Epithelial cell of prostate (primary cell): ENCODE results near the gene MSH3.
"Not testable (repeated sequence)": the region's sequence is repeated elsewhere in the genome, so short reads cannot be mapped to it uniquely, and the experiment has no call there.

Source experiments
- DNase-seq: peaks from one replicate; pipeline ENCODE4 v3.0.0-alpha.2; 2011; ENCODE audit warnings: low read depth, low spot score
- H3K27ac ChIP-seq: fragments of 450-650 bp; 2 replicates; pipeline ENCODE4 v1.5.1; 2017; ENCODE audit warnings: mild to moderate bottlenecking

MSH3 gene

DNA sequence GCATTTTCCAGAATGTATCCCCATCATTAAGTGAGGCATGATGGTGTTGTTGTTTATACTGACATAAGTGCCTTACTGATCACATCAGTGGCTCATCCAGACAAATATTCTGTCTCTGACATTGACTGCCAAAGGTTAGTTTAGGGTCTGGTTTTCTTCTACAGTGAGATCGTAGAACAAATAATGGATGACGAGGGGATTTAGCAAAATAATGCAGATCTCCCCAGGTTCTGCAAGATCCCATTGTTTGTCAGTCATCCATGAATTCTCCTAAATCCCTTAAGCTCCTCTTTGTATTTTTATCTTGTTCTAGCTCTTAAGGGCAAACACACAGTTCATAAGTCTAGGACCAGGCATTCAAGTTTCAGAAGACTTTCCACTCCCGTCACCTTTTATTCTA lies 93.5 kb downstream of the MSH3 start:
- no peak for DNase-seq
- no peak overlapping the region for H3K27ac ChIP-seq

DNA sequence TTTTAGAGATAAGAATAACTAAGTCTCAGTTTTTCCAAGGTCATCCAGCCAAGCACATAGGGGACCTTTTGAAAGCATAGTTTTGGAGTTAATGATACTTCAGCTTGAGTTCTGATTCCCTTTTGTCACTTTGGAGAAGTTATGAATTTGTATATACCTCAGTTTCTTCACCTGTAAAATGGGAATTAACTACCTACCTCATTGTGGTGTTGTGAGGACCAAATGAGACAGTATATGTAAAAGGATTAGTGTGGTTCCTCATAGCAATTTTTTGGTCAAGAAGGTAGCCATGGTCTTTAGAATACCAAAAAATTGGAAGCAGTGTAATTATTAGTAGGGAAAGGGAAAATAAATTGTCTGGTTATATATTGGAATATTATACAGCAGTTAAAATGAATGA lies 98.0 kb downstream of the MSH3 start:
- DNase-seq = no peak
- H3K27ac ChIP-seq = no peak overlapping the region

DNA sequence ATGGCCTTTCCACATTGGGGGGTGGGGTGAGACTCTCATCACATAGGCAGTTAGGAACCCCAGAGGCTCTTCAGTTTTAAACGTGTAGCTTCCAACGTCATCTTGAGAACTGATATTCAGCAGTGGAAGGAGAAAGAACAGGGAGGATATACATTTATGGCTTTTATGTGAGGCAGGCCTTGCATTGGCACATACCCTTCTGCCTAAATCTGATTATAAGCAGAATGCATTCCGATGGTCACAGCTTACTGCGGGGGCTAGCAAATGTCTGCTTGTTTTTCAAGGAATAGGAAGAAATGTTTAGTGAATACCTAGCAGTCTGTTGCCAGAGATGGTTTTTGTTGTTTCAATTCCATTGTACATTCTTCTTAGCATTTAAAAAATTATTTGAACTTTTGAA lies 99.3 kb downstream of the MSH3 start:
- no peak for DNase-seq
- H3K27ac ChIP-seq = no peak overlapping the region

- no peak overlapping the region for H3K27ac ChIP-seq
- DNase-seq = no peak
These were observed 100.4 kb downstream of the MSH3 start for GRCh38 chr5:80754900-80755299.

GRCh38 chr5:80755626-80756025 lies 101.2 kb downstream of the MSH3 start:
- DNase-seq = no peak
- no peak overlapping the region for H3K27ac ChIP-seq

DNA sequence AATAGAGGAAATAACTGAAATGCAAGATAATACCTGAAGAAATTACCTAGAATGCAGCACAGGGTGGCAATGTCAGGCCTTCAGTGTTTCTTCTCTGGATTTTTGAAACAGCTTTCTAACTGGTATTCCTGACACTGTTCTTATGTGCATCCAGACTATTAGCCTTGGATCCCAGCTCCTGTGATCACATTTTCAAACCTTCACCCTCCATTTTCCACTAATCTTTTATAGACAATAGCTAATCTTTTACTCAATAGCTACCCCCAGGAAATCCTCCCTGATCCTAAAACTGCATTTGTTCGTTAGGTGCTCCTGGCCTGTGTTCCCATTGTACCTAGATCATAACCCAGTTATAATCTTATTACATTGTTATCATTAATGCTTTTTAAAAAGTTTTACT lies 101.8 kb downstream of the MSH3 start:
- no peak overlapping the region for H3K27ac ChIP-seq
- DNase-seq = no peak

DNA sequence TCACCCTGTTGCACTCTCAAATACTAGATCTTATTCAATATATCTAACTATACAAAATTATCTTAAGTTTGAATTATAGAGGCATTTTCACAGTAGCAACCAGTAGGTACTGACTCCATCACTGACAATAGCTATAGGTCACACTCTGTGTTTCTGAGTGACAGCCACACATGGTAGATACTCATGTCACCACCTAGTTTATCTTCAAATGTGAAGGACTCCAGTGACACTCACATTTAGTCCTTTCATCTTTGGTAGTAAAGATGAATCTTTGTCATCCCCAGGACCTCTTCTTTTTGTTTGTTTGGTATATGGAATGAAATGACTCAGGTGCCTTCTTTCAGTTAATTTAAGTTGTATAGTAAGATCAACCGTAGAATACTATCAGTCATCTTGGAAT lies 102.8 kb downstream of the MSH3 start:
- no peak overlapping the region for H3K27ac ChIP-seq
- no peak for DNase-seq

- no peak for DNase-seq
- no peak overlapping the region for H3K27ac ChIP-seq
These were observed 105.6 kb downstream of the MSH3 start for GRCh38 chr5:80759866-80760577.

DNA sequence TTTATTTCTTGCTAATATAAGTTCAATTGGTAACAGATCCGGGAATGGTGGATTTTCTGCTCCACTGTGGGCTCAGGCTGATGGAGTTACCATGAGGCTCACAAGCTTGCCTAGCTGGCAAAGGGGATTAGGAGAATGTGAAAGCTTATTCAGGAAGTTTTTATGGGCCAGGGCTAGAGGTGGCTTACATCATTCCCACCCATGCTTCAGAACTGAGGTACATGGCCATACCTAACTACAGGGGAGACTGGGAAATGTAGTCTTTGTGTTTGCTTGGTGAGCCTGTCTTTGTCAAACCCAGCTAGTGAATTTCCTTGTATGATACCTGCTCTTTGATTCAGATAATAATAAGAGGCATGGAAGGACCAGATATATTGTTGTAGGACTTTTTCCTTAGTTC lies 106.2 kb downstream of the MSH3 start:
- H3K27ac ChIP-seq = no peak overlapping the region
- no peak for DNase-seq

- no peak for DNase-seq
- no peak overlapping the region for H3K27ac ChIP-seq
These were observed 106.7 kb downstream of the MSH3 start for GRCh38 chr5:80761176-80761575.

GRCh38 chr5:80761966-80762365 lies 107.5 kb downstream of the MSH3 start:
- no peak overlapping the region for H3K27ac ChIP-seq
- no peak for DNase-seq

DNA sequence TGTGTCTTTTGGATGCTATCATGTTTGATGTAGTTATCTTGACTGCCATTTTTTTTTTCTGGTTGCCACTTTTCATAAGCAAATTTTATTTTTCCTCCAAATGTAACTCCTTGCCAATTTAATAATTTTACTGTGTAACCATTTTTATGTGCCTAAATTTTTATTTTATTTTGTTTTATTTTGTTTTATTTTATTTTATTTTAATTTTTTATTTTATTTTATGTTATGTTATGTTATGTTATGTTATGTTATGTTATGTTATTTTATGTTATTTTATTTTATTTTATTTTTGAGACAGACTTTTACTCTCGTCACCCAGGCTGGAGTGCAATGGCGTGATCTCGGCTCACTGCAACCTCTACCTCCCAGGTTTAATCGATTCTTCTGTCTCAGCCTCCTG lies 108.1 kb downstream of the MSH3 start:
- DNase-seq = no peak
- no peak overlapping the region for H3K27ac ChIP-seq

GRCh38 chr5:80763211-80763610 lies 108.8 kb downstream of the MSH3 start:
- DNase-seq = no peak
- no peak overlapping the region for H3K27ac ChIP-seq

GRCh38 chr5:80763873-80764647 lies 109.6 kb downstream of the MSH3 start:
- DNase-seq = no peak
- H3K27ac ChIP-seq = no peak overlapping the region

DNA sequence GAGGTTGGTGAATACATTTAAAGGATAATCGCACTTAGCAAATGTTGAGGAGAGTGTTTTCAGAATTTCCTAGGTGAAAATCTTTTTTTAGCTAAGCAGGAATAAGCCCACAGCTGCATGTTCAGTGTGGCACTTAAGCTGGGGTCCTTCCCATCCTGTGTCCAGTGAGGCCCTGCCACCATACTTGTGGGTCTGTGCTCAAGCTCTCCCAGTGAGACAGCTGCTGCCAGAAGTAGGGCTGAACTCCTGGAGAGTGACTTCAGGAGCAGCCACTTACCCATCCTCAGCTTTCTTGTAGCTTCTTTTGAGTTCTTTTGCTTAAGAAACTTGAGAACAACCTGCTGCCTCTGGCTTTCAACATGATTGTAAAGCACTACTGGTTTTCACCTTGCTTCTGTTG lies 110.3 kb downstream of the MSH3 start:
- no peak overlapping the region for H3K27ac ChIP-seq
- no peak for DNase-seq

- no peak overlapping the region for H3K27ac ChIP-seq
- no peak for DNase-seq
These were observed 123.2 kb downstream of the MSH3 start for GRCh38 chr5:80777347-80778287.

GRCh38 chr5:80780024-80780423 lies 125.6 kb downstream of the MSH3 start:
- no peak for DNase-seq
- H3K27ac ChIP-seq = no peak overlapping the region

- no peak overlapping the region for H3K27ac ChIP-seq
- DNase-seq = no peak
These were observed 126.4 kb downstream of the MSH3 start for GRCh38 chr5:80780761-80781285.

DNA sequence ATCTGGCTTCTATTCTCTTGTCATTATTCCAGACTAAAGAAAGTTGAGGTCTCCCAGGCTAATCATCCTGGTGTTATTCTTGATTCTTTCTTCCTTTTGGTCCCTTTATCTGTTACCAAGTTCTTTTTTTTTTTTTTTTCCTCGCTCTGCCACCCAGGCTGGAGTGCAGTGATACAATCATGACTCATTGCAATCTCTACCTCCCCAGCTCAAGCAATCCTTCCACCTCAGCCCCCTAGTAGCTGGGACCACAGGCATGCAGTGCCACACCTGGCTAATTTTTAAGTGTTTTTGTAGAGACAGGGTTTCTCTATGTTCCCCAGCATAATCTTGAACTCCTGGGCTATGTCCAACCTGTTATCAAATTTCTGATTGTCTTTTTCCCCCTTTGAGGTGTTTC lies 126.9 kb downstream of the MSH3 start:
- no peak overlapping the region for H3K27ac ChIP-seq
- DNase-seq = no peak

DNA sequence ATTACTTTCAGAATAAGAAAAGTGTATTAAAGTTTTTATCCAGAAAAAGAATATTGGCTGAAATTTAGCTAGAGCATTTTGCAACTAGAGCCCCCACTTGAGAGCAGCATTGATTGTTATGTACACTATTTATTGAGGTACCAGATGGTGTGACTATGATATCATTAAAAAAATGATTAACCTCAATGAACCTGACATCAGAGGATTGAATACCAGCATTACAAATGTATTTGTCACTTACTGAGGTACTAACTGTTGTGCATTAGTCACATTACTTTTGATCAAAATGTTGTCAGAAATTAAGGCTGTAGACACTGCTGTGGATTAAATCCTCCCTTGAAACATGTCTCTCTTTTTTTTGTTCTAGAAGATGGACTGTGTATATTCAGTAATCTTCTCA lies 128.2 kb downstream of the MSH3 start:
- no peak for DNase-seq

GRCh38 chr5:80783751-80784150 lies 129.3 kb downstream of the MSH3 start:
- H3K27ac ChIP-seq, DNase-seq: not testable (repeated sequence)

More for the DNA sequence above, 128.2 kb downstream of the MSH3 start:
- H3K27ac ChIP-seq = no peak overlapping the region
